ENCODE data around the gene PHOX2A.
"Not testable (repeated sequence)": the region's sequence is repeated elsewhere in the genome, so short reads cannot be mapped to it uniquely, and the experiment has no call there.

The PHOX2A gene

GRCh38 chr11:72244060-72244360 is at the start of gene PHOX2A:
Gene PHOX2A, minus strand, starts transcription at chr11:72244176. Its CDS starts 172 bp downstream, at chr11:72244004.
- no peak for DNase-seq (ENCODE audit: low read depth in 3 of 3)

- no peak for DNase-seq (ENCODE audit: low read depth in 3 of 3)
These were observed 49.4 kb upstream of the PHOX2A start for GRCh38 chr11:72293391-72293790.

GRCh38 chr11:72292106-72292785 is 48.3 kb upstream of the PHOX2A start:
- DNase-seq (ENCODE audit: low read depth in 3 of 3) = no peak

- DNase-seq (ENCODE audit: low read depth in 3 of 3) = not testable (repeated sequence)
These were observed 46.8 kb upstream of the PHOX2A start for GRCh38 chr11:72290741-72291140.

GRCh38 chr11:72287293-72287692 is 43.3 kb upstream of the PHOX2A start:
- no peak for DNase-seq (ENCODE audit: low read depth in 3 of 3)

GRCh38 chr11:72283947-72284346 is 40.0 kb upstream of the PHOX2A start:
- DNase-seq (ENCODE audit: low read depth in 3 of 3) = no peak

- no peak for DNase-seq (ENCODE audit: low read depth in 3 of 3)
These were observed 36.8 kb upstream of the PHOX2A start for GRCh38 chr11:72280726-72281315.

- DNase-seq (ENCODE audit: low read depth in 3 of 3) = no peak
These were observed 36.1 kb upstream of the PHOX2A start for GRCh38 chr11:72280037-72280436.

- DNase-seq (ENCODE audit: low read depth in 3 of 3) = no peak
These were observed 34.9 kb upstream of the PHOX2A start for GRCh38 chr11:72278905-72279304.

- DNase-seq (ENCODE audit: low read depth in 3 of 3) = no peak
These were observed 30.5 kb upstream of the PHOX2A start for GRCh38 chr11:72274435-72274834.

- no peak for DNase-seq (ENCODE audit: low read depth in 3 of 3)
These were observed 28.0 kb upstream of the PHOX2A start for GRCh38 chr11:72271980-72272379.

- no peak for DNase-seq (ENCODE audit: low read depth in 3 of 3)
These were observed 24.1 kb upstream of the PHOX2A start for GRCh38 chr11:72267956-72268617.

- not testable (repeated sequence) for DNase-seq (ENCODE audit: low read depth in 3 of 3)
These were observed 23.0 kb upstream of the PHOX2A start for GRCh38 chr11:72266960-72267359.

- DNase-seq (ENCODE audit: low read depth in 3 of 3) = no peak
These were observed 22.0 kb upstream of the PHOX2A start for GRCh38 chr11:72265951-72266350.

- no peak for DNase-seq (ENCODE audit: low read depth in 3 of 3)
These were observed 19.4 kb upstream of the PHOX2A start for GRCh38 chr11:72263361-72263760.

- DNase-seq (ENCODE audit: low read depth in 3 of 3) = no peak
These were observed 16.6 kb upstream of the PHOX2A start for GRCh38 chr11:72260574-72260973.

GRCh38 chr11:72259490-72259889 is 15.5 kb upstream of the PHOX2A start:
- no peak for DNase-seq (ENCODE audit: low read depth in 3 of 3)

GRCh38 chr11:72257570-72257969 is 13.6 kb upstream of the PHOX2A start:
- DNase-seq (ENCODE audit: low read depth in 3 of 3) = no peak

- no peak for DNase-seq (ENCODE audit: low read depth in 3 of 3)
These were observed 10.5 kb upstream of the PHOX2A start for GRCh38 chr11:72254299-72254993.

- DNase-seq (ENCODE audit: low read depth in 3 of 3) = no peak
These were observed 9.4 kb upstream of the PHOX2A start for GRCh38 chr11:72253392-72253791.

GRCh38 chr11:72251614-72252013 is 7.6 kb upstream of the PHOX2A start:
- no peak for DNase-seq (ENCODE audit: low read depth in 3 of 3)

- DNase-seq (ENCODE audit: low read depth in 3 of 3) = no peak
These were observed 6.9 kb upstream of the PHOX2A start for GRCh38 chr11:72250661-72251464.

Data from stimulated activated CD4-positive, alpha-beta T cell treated with anti-CD3 and anti-CD28 coated beads, TNF-alpha, amount 100 ng/mL, for 48 hours (primary cell).